ENCODE results near the gene LCLAT1.
"Not testable (repeated sequence)": the region's sequence is repeated elsewhere in the genome, so short reads cannot be mapped to it uniquely, and the experiment has no call there.

Gene LCLAT1

GRCh38 chr2:30612371-30612770 is 165.3 kb downstream of the LCLAT1 start:
- DNase-seq, result peak in 1 of 2 donors; percentile 14

GRCh38 chr2:30613001-30613400 is 166.0 kb downstream of the LCLAT1 start:
- DNase-seq, result peak in 1 of 2 donors; percentile 7

GRCh38 chr2:30614227-30614626 is 167.2 kb downstream of the LCLAT1 start:
- DNase-seq, result not testable (repeated sequence)

GRCh38 chr2:30615926-30616325 is 168.9 kb downstream of the LCLAT1 start:
- no peak for DNase-seq

GRCh38 chr2:30620102-30620501 is 173.1 kb downstream of the LCLAT1 start:
- no peak for DNase-seq

GRCh38 chr2:30621836-30622235 is 174.8 kb downstream of the LCLAT1 start:
- no peak for DNase-seq

- DNase-seq, result no peak
Observed at GRCh38 chr2:30622452-30622851, 175.4 kb downstream of the LCLAT1 start.

- DNase-seq, result no peak
Observed at GRCh38 chr2:30625276-30625675, 178.2 kb downstream of the LCLAT1 start.

- no peak for DNase-seq
Observed at GRCh38 chr2:30625701-30626100, 178.7 kb downstream of the LCLAT1 start.

GRCh38 chr2:30626397-30626796 is 179.4 kb downstream of the LCLAT1 start:
- DNase-seq, result no peak

GRCh38 chr2:30627151-30627550 is 180.1 kb downstream of the LCLAT1 start:
- no peak for DNase-seq

GRCh38 chr2:30628341-30628740 is 181.3 kb downstream of the LCLAT1 start:
- DNase-seq, result no peak

- DNase-seq, result no peak
Observed at GRCh38 chr2:30629866-30630265, 182.8 kb downstream of the LCLAT1 start.

GRCh38 chr2:30631051-30631671 is 184.1 kb downstream of the LCLAT1 start:
- DNase-seq, result no peak

- no peak for DNase-seq
Observed at GRCh38 chr2:30633039-30633438, 186.0 kb downstream of the LCLAT1 start.

GRCh38 chr2:30636311-30636710 is 189.3 kb downstream of the LCLAT1 start:
- peak; percentile 18 to 24 for DNase-seq

GRCh38 chr2:30639836-30640235 is 192.8 kb downstream of the LCLAT1 start:
- DNase-seq, result no peak

- peak in 1 of 2 donors; percentile 7 for DNase-seq
Observed at GRCh38 chr2:30641765-30642345, 194.8 kb downstream of the LCLAT1 start.

GRCh38 chr2:30643013-30643412 is 196.0 kb downstream of the LCLAT1 start:
- DNase-seq, result not testable (repeated sequence)

- DNase-seq, result no peak
Observed at GRCh38 chr2:30643674-30644073, 196.6 kb downstream of the LCLAT1 start.

GRCh38 chr2:30645081-30645744 is 198.2 kb downstream of the LCLAT1 start:
- no peak for DNase-seq

- no peak for DNase-seq
Observed at GRCh38 chr2:30645745-30646119, 198.7 kb downstream of the LCLAT1 start.

- DNase-seq, result no peak
Observed at GRCh38 chr2:30647752-30648457, 200.9 kb downstream of the LCLAT1 start.

- no peak for DNase-seq
Observed at GRCh38 chr2:30649278-30649677, 202.2 kb downstream of the LCLAT1 start.

Measured in inflammatory macrophage (primary cell).